Sigmoid colon (tissue), 4 donors: ENCODE measurements around the gene CHTOP.

Experiments
- EP300 ChIP-seq, 4 donors: sonication (generic); formaldehyde crosslinking; IDR thresholded peaks; one replicate each; pipeline ENCODE4 v1.6.1; 2017; ENCODE audit warnings: antibody characterized with exemption in 4 of 4
- POLR2A ChIP-seq, 2 donors: fragments of 450-650 bp; IDR thresholded peaks; one replicate each; pipeline ENCODE4 v1.6.1; 2016; ENCODE audit warnings: antibody characterized with exemption in 2 of 2, mild to moderate bottlenecking in 2 of 2, moderate library complexity in 2 of 2
- POLR2AphosphoS5 ChIP-seq, 4 donors: sonication (generic); formaldehyde crosslinking; IDR thresholded peaks; one replicate each; pipeline ENCODE4 v1.6.1; 2017; ENCODE audit warnings: antibody characterized with exemption in 4 of 4
- TF ChIP-seq, protein P1 (sequence below), 4 experiments: fragments of 450-650 bp in 3 of 4; fragments of 200-600 bp in 1 of 4; IDR thresholded peaks; one replicate each; pipeline ENCODE4 v1.5.1; 2016 to 2019; ENCODE audit warnings: antibody characterized with exemption in 4 of 4, mild to moderate bottlenecking in 3 of 4, moderate library complexity in 2 of 4

GRCh38 chr1:153616144-153616916 is 17.5 kb upstream of the CHTOP start, which contains the start of gene S100A14:
- TF ChIP-seq, protein P1, sequence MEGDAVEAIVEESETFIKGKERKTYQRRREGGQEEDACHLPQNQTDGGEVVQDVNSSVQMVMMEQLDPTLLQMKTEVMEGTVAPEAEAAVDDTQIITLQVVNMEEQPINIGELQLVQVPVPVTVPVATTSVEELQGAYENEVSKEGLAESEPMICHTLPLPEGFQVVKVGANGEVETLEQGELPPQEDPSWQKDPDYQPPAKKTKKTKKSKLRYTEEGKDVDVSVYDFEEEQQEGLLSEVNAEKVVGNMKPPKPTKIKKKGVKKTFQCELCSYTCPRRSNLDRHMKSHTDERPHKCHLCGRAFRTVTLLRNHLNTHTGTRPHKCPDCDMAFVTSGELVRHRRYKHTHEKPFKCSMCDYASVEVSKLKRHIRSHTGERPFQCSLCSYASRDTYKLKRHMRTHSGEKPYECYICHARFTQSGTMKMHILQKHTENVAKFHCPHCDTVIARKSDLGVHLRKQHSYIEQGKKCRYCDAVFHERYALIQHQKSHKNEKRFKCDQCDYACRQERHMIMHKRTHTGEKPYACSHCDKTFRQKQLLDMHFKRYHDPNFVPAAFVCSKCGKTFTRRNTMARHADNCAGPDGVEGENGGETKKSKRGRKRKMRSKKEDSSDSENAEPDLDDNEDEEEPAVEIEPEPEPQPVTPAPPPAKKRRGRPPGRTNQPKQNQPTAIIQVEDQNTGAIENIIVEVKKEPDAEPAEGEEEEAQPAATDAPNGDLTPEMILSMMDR (IDR thresholded peaks at IDR 0.05): no peak
- TF ChIP-seq POLR2A (IDR thresholded peaks at IDR 0.05): peak in 1 of 2 donors; percentile 41
- peak in 1 of 4 donors; percentile 24 for TF ChIP-seq POLR2AphosphoS5 (IDR thresholded peaks at IDR 0.05)
- no peak for TF ChIP-seq EP300 (IDR thresholded peaks at IDR 0.05)
